HEK293 (cell line): ENCODE data around the gene OOSP4B.
A peak's percentile ranks its signal among the peaks of the same experiment; 100 is the strongest.
"Not testable (repeated sequence)": the region's sequence is repeated elsewhere in the genome, so short reads cannot be mapped to it uniquely, and the experiment has no call there.

ENCODE experiments used
- CTCF ChIA-PET: fragments of 350-600 bp; formaldehyde crosslinking; extraction: SDS; loops from one replicate; lab custom pipeline; 2021; ENCODE audit warnings: antibody characterized with exemption; lab: Yijun Ruan, JAX
- POLR2A ChIA-PET: fragments of 300-600 bp; formaldehyde crosslinking; extraction: SDS; loops from one replicate; lab custom pipeline; 2020; ENCODE audit warnings: antibody characterized with exemption, inconsistent platforms; lab: Yijun Ruan, JAX
- H3K27ac ChIP-seq: fragments of 200-500 bp; sonication (Bioruptor generic); 2 replicates; pipeline ENCODE4 v1.5.1; 2014; ENCODE audit warnings: low read depth, low read length, control low read depth, inconsistent platforms; ENCODE audit errors: extremely low read depth
- H3K36me3 ChIP-seq, 2 experiments: fragments of 200-500 bp in 1 of 2; sonication (Bioruptor generic) in 1 of 2; 1 replicate in 1 of 2; 2 replicates in 1 of 2; pipeline ENCODE4 v1.5.1; 2014 to 2017; ENCODE audit warnings: inconsistent platforms in 2 of 2, low read length in 2 of 2; ENCODE audit not compliant: control insufficient read depth in 2 of 2, insufficient read depth in 1 of 2
- H3K4me1 ChIP-seq: fragments of 200-500 bp; sonication (Bioruptor generic); 2 replicates; pipeline ENCODE4 v1.5.1; 2014; ENCODE audit warnings: mild to moderate bottlenecking, low read length, inconsistent platforms; ENCODE audit not compliant: control insufficient read depth, insufficient read depth
- H3K4me3 ChIP-seq: 2 replicates; pipeline ENCODE4 v1.5.1; 2011; ENCODE audit warnings: low read depth, mild to moderate bottlenecking, control low read depth, low read length, moderate library complexity
- H3K9me3 ChIP-seq: fragments of 200-500 bp; sonication (Bioruptor generic); 2 replicates; pipeline ENCODE4 v1.5.1; 2014; ENCODE audit warnings: low read depth, low read length, inconsistent platforms; ENCODE audit not compliant: control insufficient read depth, insufficient read depth
- CTCF ChIP-seq: fragments of 450-650 bp; formaldehyde crosslinking; IDR thresholded peaks from 2 replicates; pipeline ENCODE4 v1.5.1; 2016; ENCODE audit warnings: missing biosample characterization, missing genetic modification characterization
- GLIS2 ChIP-seq: fragments of 450-650 bp; formaldehyde crosslinking; IDR thresholded peaks from 2 replicates; pipeline ENCODE4 v1.5.1; 2016; ENCODE audit warnings: missing biosample characterization, missing genetic modification characterization
- HOXA7 ChIP-seq: sonication (generic); formaldehyde crosslinking; IDR thresholded peaks from 2 replicates; pipeline ENCODE4 v1.8.1; 2022; ENCODE audit warnings: missing genetic modification reagents, borderline replicate concordance
- KLF10 ChIP-seq: fragments of 450-650 bp; IDR thresholded peaks from 2 replicates; pipeline ENCODE4 v1.5.1; 2018; ENCODE audit warnings: missing biosample characterization, mild to moderate bottlenecking, missing genetic modification characterization
- SCRT1 ChIP-seq: fragments of 450-650 bp; formaldehyde crosslinking; IDR thresholded peaks from 2 replicates; pipeline ENCODE4 v1.5.1; 2016; ENCODE audit warnings: missing biosample characterization, missing genetic modification characterization, borderline replicate concordance
- SETDB1 ChIP-seq: IDR thresholded peaks from one replicate; pipeline ENCODE4 v1.6.1; 2017; ENCODE audit warnings: mild to moderate bottlenecking, low read length, moderate library complexity, mixed read lengths; ENCODE audit not compliant: insufficient read length
- TSHZ1 ChIP-seq: fragments of 450-650 bp; formaldehyde crosslinking; IDR thresholded peaks from 2 replicates; pipeline ENCODE4 v1.5.1; 2016; ENCODE audit warnings: missing biosample characterization, missing genetic modification characterization, borderline replicate concordance
- ZBTB26 ChIP-seq: fragments of 450-650 bp; formaldehyde crosslinking; optimal IDR thresholded peaks from 2 replicates; pipeline ENCODE3; 2016; ENCODE audit warnings: missing biosample characterization, mild to moderate bottlenecking, missing genetic modification characterization
- ZNF138 ChIP-seq: fragments of 450-650 bp; formaldehyde crosslinking; IDR thresholded peaks from 2 replicates; pipeline ENCODE4 v1.5.1; 2016; ENCODE audit warnings: missing biosample characterization, missing genetic modification characterization, borderline replicate concordance
- ZNF140 ChIP-seq: fragments of 450-650 bp; formaldehyde crosslinking; IDR thresholded peaks from 2 replicates; pipeline ENCODE4 v1.5.1; 2016; ENCODE audit warnings: missing biosample characterization, missing genetic modification characterization
- ZNF292 ChIP-seq: fragments of 450-650 bp; formaldehyde crosslinking; IDR thresholded peaks from 2 replicates; pipeline ENCODE4 v1.5.1; 2016; ENCODE audit warnings: low read depth, missing biosample characterization, missing genetic modification characterization, borderline replicate concordance
- ZNF311 ChIP-seq: fragments of 450-650 bp; formaldehyde crosslinking; IDR thresholded peaks from 2 replicates; pipeline ENCODE4 v1.5.1; 2017; ENCODE audit warnings: missing biosample characterization, missing genetic modification characterization, borderline replicate concordance
- ZNF341 ChIP-seq: fragments of 450-650 bp; formaldehyde crosslinking; IDR thresholded peaks from 2 replicates; pipeline ENCODE4; 2016; ENCODE audit warnings: low read depth, missing biosample characterization, missing genetic modification characterization
- ZNF48 ChIP-seq: fragments of 450-650 bp; formaldehyde crosslinking; IDR thresholded peaks from 2 replicates; pipeline ENCODE4 v1.5.1; 2016; ENCODE audit warnings: missing biosample characterization, missing genetic modification characterization
- ZNF529 ChIP-seq: fragments of 450-650 bp; formaldehyde crosslinking; IDR thresholded peaks from 2 replicates; pipeline ENCODE4 v1.5.1; 2017; ENCODE audit warnings: missing genetic modification characterization, missing biosample characterization; ENCODE audit not compliant: insufficient replicate concordance
- ZNF610 ChIP-seq: fragments of 450-650 bp; formaldehyde crosslinking; IDR thresholded peaks from 2 replicates; pipeline ENCODE4 v1.5.1; 2016; ENCODE audit warnings: missing biosample characterization, missing genetic modification characterization, borderline replicate concordance
- ZNF624 ChIP-seq: fragments of 450-650 bp; formaldehyde crosslinking; IDR thresholded peaks from 2 replicates; pipeline ENCODE4 v1.5.1; 2017; ENCODE audit warnings: missing biosample characterization, missing genetic modification characterization
- ZNF707 ChIP-seq: fragments of 450-650 bp; formaldehyde crosslinking; IDR thresholded peaks from 2 replicates; pipeline ENCODE4 v1.5.1; 2016; ENCODE audit warnings: missing biosample characterization, missing genetic modification characterization
- ZNF792 ChIP-seq: fragments of 450-650 bp; formaldehyde crosslinking; IDR thresholded peaks from 2 replicates; pipeline ENCODE4 v1.5.1; 2016; ENCODE audit warnings: missing biosample characterization, missing genetic modification characterization
- ZNF830 ChIP-seq: fragments of 450-650 bp; IDR thresholded peaks from 2 replicates; pipeline ENCODE4 v1.5.0; 2018; ENCODE audit warnings: missing biosample characterization, missing genetic modification characterization, low read depth, mild to moderate bottlenecking, moderate library complexity
- ZNF843 ChIP-seq: fragments of 450-650 bp; formaldehyde crosslinking; IDR thresholded peaks from 2 replicates; pipeline ENCODE4 v1.5.1; 2016; ENCODE audit warnings: missing biosample characterization, missing genetic modification characterization

The OOSP4B gene

GRCh38 chr11:60069450-60069849 lies 52.5 kb downstream of the OOSP4B start:
- ChIA-PET CTCF (interaction anchor here (0.6 kb wide), 1 partner anchor 267 kb away, joined by 5 read pairs; no protein-coding TSS in a partner anchor), POLR2A (no interaction called here)
- no peak overlapping the region for H3K27ac ChIP-seq
- no peak for TF ChIP-seq ZBTB26 (tag by site-specific recombination)
- TF ChIP-seq KLF10, result no peak
- TF ChIP-seq ZNF341 (tag by site-specific recombination), result no peak
- TF ChIP-seq HOXA7, result no peak
- TF ChIP-seq TSHZ1 (tag by site-specific recombination), result no peak
- TF ChIP-seq ZNF48, result no peak
- TF ChIP-seq ZNF292, result no peak
- no peak for TF ChIP-seq ZNF792 (tag by site-specific recombination)
- no peak for TF ChIP-seq ZNF830 (tag by site-specific recombination)
- no peak for TF ChIP-seq ZNF311
- TF ChIP-seq ZNF624 (tag by site-specific recombination), result no peak
- TF ChIP-seq ZNF138, result no peak
- no peak for TF ChIP-seq ZNF707 (tag by site-specific recombination)
- no peak for TF ChIP-seq ZNF610 (tag by site-specific recombination)
- no peak for TF ChIP-seq ZNF843
- TF ChIP-seq ZNF529 (tag by site-specific recombination), result no peak
- TF ChIP-seq ZNF140, result no peak
- H3K9me3 ChIP-seq, result no peaks in the 10 kb centered on the region
- H3K4me3 ChIP-seq, result no peak overlapping the region
- no peaks in the 10 kb centered on the region for H3K36me3 ChIP-seq
- no peaks in the 10 kb centered on the region for H3K4me1 ChIP-seq

GRCh38 chr11:60071644-60072043 lies 54.7 kb downstream of the OOSP4B start:
- H3K27ac ChIP-seq, POLR2A ChIA-PET, H3K4me1 ChIP-seq, H3K36me3 ChIP-seq, H3K9me3 ChIP-seq, H3K4me3 ChIP-seq: not testable (repeated sequence)
- CTCF ChIA-PET, result interaction anchor here (0.6 kb wide), 1 partner anchor 648 kb away, joined by 3 read pairs; no protein-coding TSS in a partner anchor

GRCh38 chr11:60077216-60077817 lies 60.3 kb downstream of the OOSP4B start:
- TF ChIP-seq SCRT1 (tag by site-specific recombination), result no peak
- no peak for TF ChIP-seq GLIS2 (tag by site-specific recombination)
- TF ChIP-seq CTCF (tag by site-specific recombination), result no peak
- TF ChIP-seq SETDB1, result peak; percentile 47
- no peak for TF ChIP-seq KLF10
- ChIA-PET CTCF (no interaction called here), POLR2A (no interaction called here)
- Histone ChIP-seq H3K9me3 (no peaks in the 10 kb centered on the region), H3K36me3 (no peaks in the 10 kb centered on the region), H3K4me3 (no peak overlapping the region), H3K4me1 (no peaks in the 10 kb centered on the region), H3K27ac (no peak overlapping the region)
